ENCODE results near the gene ZNF608.

ZNF608 gene

DNA sequence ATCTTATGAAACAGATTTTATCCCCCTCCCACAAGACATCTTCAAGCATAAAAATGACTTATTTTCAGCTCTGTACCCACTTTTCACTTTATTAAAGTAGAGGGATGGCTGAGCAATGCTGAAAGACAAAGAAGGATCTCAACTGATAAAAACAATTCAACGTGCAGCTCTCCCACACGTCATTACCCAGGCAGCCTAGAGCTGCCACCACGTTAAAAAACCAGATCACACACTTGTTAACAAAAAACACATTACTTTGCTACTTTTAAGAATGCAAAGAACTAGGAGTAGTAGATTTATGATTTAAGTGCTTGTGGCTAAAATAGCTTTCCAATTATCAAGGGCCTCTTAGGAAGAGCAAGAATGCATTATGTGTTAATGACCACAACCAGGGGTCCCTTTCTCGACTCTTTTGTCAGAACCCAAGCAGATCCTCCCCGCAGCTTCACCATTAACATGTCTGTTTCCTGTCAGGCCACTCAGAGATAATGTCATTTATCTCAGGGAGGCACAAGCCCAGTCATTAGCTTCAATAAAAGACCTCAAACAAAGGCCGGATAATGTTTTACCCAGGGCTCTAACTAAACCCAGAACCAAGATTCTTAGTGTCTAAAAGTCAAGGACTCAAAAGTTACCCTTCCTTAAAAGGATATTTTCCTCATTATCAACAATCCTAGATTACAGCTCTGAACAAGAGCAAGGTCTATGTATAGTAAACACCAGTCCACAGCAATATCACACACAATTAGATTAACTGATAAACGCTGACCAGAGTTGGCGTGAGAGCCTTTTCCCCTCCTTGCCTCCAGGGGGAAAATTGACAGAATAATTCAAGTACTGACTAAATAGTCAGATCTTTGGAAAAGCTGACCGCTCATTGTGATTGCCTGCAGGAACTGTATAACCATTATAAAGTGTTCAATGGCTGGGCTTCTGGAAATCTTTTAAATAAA, 7.5 kb downstream of the ZNF608 start:
- no peak for DNase-seq (ENCODE audit: low read depth in 2 of 2)

DNA sequence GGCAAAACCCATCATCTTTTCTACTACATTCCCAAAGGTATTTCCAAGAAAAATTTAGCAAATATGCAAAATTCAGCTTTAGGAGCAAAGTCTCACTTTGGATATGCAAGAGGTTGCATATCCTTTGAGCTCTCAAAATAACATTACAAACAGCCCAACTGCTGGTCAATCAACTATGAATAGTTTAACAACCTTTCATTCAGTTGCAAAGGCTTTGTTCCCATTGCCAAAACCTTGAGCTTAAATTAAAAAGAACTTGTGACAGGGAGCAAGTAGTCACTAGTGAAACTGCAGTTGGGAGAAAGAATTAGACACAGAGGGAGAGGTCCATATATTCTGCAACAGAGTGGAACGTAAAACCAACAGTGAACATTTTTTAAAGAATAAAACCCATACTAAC, 8.8 kb downstream of the ZNF608 start:
- DNase-seq (ENCODE audit: low read depth in 2 of 2), result no peak

DNA sequence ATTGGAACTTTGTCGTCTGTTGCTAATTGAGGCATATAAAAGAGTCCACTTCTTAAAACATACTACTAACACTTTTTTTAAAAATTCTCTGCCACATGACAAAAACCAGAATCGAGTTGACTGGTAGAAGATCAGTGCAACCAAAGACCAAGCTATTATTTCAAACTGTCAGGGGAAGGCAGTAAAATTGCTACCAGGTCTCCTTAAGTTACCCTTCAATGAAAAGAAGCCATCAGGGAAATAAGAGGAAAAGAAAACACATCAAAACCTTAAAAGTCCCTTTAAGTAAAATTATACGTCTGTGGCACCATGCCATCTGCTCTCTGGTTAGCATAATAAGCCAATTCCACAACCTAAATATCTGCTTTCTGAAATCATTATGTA, 9.6 kb downstream of the ZNF608 start:
- DNase-seq (ENCODE audit: low read depth in 2 of 2), result no peak

DNA sequence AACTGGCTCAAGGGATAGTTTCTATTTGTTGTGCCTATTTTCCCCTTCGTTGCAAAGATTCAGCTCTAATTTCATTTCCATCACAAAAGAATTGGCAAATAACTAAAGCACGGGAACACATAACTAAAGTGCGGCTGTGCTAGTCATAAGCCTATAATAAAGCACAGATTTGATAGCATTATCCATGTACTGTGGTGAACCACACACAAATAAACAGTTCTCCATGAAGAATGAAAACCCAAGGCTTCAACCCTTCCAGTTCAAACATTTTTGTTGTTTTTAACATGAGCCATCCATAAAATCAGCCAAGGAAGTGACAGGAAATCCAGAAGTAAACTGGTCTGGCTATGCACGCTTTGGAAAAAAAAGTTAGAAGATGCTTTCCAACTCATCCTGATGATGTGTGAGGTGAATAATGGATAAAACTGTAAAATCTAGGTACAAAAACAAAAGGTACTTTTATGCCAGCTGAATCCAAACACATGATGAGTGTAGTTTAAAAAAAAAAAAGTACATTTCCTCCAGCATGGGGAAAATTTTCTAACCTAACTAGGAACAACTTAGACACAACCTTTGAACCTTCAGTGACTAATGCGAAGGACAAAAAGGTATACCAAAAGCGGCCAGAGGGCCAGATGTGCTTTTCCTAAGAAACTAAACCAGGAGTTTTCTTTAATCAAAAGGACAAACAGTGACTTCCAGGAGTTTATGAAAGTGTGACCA, 10.2 kb downstream of the ZNF608 start:
- no peak for DNase-seq (ENCODE audit: low read depth in 2 of 2)

- no peak for DNase-seq (ENCODE audit: low read depth in 2 of 2)
Observed at GRCh38 chr5:124735169-124735858, 11.1 kb downstream of the ZNF608 start.

DNA sequence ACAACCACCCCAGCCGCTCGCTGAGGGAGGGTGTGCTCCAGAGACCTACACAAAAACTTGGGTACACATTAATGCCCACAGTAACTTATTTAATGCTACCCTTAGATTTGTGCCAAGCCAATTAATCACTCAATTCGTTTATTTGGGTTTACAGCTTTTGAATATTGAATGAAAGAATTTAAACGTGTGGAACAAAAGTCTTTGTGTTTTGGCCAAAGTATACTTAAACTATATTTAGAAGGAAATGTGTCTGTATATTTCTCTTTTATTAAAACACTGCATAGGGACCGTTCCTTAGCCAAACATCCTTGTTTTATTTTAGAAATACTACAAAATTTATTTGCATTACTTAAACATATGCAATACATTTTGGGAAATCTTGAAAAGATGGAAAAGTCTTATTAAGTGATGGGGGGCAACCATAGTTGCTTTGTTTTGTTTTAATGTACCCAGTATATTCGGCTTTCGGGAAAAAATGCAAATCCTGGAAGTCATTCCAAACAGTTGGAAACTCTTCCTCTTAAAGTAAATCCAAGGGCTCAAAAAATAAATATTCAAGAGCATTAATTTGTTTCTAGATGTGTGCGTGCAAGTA, 11.8 kb downstream of the ZNF608 start:
- no peak for DNase-seq (ENCODE audit: low read depth in 2 of 2)

GRCh38 chr5:124733329-124733650, 13.1 kb downstream of the ZNF608 start:
- no peak for DNase-seq (ENCODE audit: low read depth in 2 of 2)

- DNase-seq (ENCODE audit: low read depth in 2 of 2), result no peak
Observed at GRCh38 chr5:124732428-124733328, 13.8 kb downstream of the ZNF608 start.

- DNase-seq (ENCODE audit: low read depth in 2 of 2), result no peak
Observed at GRCh38 chr5:124730381-124730780, 16.1 kb downstream of the ZNF608 start.

DNA sequence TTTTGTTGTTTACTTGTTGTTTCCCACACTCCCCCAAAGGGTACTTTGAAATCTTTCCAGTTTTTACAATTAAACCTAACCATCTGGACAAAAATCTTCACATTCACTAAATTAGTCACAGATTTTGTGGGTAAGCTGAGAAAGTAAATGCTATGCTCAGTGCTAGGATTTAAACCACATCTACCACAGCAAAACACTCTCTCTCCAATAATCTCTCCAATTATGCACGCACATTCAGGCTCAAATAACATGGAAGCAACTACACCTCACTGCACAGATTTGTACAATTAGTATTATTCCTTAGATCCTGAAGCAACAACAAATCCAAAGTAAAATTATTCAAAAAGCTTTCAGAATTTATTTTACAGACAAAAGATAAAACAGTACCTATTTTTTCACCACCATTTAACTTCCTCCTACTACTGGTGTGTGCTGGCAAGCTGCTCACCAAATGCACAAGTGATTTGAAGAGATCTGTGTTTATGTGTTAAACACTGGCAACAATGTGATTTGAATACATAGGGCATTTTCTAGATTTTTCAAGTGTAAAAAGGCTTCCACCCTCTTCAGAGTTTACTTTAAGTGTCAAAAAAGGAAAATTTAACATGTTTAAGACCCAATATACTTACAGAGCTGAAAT, 16.6 kb downstream of the ZNF608 start:
- no peak for DNase-seq (ENCODE audit: low read depth in 2 of 2)

DNA sequence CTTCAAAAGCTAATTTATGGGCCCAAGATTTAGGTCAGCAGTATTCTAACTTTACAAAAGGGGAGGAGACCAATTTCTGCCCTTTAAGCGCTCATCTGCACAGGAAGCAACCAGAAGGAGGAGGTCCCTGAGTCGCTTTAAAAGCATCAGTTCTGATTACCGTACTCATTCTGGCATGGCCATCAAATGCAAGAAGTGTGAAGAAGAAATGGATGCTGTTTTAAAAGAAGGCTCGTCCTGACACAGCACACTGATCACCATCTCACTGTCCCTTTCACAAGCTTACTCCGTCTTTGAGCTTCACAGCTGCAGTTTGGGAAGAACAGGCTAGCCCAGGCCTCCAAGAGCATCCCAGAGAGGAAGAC, 17.5 kb downstream of the ZNF608 start:
- DNase-seq (ENCODE audit: low read depth in 2 of 2), result no peak

GRCh38 chr5:124728331-124728967, 18.0 kb downstream of the ZNF608 start:
- no peak for DNase-seq (ENCODE audit: low read depth in 2 of 2)

GRCh38 chr5:124726631-124727362, 19.6 kb downstream of the ZNF608 start:
- DNase-seq (ENCODE audit: low read depth in 2 of 2), result no peak

GRCh38 chr5:124725622-124726258, 20.7 kb downstream of the ZNF608 start:
- DNase-seq (ENCODE audit: low read depth in 2 of 2), result no peak

GRCh38 chr5:124725040-124725434, 21.4 kb downstream of the ZNF608 start:
- DNase-seq (ENCODE audit: low read depth in 2 of 2), result no peak

GRCh38 chr5:124724357-124725039, 21.9 kb downstream of the ZNF608 start:
- DNase-seq (ENCODE audit: low read depth in 2 of 2), result no peak

- no peak for DNase-seq (ENCODE audit: low read depth in 2 of 2)
Observed at GRCh38 chr5:124721229-124721735, 25.2 kb downstream of the ZNF608 start.

DNA sequence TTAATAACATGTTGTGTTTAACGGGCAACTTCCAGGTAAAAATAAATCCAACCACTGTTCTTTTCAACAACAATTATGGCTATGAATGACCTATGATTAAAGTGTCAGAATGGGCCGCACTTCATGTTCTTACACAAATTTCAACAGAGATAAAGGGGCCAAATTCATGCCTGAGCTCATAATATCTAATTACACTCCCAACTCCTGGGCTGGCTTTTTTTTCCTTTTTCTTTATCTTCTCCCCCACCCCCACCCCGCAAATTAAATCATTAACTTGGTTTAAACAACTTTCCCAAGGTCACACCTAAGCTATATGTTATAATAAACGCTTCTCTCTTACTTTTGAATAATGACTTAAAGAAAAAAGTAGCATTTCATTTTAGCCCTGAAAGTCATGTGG, 25.8 kb downstream of the ZNF608 start:
- DNase-seq (ENCODE audit: low read depth in 2 of 2), result no peak

All from stimulated activated CD8-positive, alpha-beta memory T cell treated with anti-CD3 and anti-CD28 coated beads, Interleukin-2, amount 100 ng/mL, for 1 hour (primary cell).